ENCODE data around the gene NRARP. TPM values are rescaled to one million over a fixed set of nuclear protein-coding genes. Genes with fewer than 3 reads are reported as not detected.

The NRARP gene
- total and polyA plus RNA-seq, 2 experiments from 2014 or later = 4.0 to 55.1 TPM

DNA sequence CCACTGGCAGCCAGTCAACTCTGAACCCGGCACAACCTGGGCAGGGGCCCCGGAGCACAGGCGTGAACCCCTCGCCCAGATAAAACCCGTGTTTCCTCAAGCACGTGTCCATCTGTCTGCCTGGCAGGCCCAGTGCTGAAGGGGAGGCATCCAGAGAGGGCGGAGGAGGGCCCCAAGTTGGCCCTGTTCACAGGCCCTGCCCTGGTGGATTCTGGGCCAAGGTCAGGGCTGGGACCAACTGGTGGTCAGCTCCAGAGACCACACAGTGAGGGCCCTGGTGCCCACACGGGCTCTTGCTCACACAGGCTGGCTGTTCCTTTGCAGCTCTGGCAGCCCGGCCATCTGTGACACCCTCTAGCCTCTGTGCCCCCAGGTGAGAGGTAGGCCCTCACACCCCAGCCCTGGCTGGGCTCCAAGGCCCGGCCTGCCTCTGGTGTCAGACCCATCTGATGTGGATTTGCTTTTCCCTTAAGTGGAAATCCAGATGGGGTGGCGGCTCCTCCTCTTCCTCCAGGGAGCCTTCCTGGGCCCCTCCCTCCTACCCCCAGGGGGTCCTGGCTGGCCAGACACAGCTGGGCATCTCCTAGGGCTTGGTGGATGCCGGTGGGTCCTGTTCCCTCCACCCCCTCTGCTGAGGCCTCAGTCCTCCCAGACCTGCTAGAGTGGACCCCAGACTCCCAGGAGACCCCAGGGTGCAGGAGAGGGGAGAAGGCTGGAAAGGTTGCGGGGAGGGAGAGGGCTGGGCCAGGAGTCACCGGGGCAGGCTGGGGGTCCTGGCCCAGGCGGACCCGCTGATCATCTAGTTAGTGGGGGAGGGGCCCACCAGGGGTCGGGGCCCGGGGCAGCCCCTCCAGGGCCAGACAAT is 51.5 kb downstream of the NRARP start (continued):
- TF ChIP-seq, protein P1, sequence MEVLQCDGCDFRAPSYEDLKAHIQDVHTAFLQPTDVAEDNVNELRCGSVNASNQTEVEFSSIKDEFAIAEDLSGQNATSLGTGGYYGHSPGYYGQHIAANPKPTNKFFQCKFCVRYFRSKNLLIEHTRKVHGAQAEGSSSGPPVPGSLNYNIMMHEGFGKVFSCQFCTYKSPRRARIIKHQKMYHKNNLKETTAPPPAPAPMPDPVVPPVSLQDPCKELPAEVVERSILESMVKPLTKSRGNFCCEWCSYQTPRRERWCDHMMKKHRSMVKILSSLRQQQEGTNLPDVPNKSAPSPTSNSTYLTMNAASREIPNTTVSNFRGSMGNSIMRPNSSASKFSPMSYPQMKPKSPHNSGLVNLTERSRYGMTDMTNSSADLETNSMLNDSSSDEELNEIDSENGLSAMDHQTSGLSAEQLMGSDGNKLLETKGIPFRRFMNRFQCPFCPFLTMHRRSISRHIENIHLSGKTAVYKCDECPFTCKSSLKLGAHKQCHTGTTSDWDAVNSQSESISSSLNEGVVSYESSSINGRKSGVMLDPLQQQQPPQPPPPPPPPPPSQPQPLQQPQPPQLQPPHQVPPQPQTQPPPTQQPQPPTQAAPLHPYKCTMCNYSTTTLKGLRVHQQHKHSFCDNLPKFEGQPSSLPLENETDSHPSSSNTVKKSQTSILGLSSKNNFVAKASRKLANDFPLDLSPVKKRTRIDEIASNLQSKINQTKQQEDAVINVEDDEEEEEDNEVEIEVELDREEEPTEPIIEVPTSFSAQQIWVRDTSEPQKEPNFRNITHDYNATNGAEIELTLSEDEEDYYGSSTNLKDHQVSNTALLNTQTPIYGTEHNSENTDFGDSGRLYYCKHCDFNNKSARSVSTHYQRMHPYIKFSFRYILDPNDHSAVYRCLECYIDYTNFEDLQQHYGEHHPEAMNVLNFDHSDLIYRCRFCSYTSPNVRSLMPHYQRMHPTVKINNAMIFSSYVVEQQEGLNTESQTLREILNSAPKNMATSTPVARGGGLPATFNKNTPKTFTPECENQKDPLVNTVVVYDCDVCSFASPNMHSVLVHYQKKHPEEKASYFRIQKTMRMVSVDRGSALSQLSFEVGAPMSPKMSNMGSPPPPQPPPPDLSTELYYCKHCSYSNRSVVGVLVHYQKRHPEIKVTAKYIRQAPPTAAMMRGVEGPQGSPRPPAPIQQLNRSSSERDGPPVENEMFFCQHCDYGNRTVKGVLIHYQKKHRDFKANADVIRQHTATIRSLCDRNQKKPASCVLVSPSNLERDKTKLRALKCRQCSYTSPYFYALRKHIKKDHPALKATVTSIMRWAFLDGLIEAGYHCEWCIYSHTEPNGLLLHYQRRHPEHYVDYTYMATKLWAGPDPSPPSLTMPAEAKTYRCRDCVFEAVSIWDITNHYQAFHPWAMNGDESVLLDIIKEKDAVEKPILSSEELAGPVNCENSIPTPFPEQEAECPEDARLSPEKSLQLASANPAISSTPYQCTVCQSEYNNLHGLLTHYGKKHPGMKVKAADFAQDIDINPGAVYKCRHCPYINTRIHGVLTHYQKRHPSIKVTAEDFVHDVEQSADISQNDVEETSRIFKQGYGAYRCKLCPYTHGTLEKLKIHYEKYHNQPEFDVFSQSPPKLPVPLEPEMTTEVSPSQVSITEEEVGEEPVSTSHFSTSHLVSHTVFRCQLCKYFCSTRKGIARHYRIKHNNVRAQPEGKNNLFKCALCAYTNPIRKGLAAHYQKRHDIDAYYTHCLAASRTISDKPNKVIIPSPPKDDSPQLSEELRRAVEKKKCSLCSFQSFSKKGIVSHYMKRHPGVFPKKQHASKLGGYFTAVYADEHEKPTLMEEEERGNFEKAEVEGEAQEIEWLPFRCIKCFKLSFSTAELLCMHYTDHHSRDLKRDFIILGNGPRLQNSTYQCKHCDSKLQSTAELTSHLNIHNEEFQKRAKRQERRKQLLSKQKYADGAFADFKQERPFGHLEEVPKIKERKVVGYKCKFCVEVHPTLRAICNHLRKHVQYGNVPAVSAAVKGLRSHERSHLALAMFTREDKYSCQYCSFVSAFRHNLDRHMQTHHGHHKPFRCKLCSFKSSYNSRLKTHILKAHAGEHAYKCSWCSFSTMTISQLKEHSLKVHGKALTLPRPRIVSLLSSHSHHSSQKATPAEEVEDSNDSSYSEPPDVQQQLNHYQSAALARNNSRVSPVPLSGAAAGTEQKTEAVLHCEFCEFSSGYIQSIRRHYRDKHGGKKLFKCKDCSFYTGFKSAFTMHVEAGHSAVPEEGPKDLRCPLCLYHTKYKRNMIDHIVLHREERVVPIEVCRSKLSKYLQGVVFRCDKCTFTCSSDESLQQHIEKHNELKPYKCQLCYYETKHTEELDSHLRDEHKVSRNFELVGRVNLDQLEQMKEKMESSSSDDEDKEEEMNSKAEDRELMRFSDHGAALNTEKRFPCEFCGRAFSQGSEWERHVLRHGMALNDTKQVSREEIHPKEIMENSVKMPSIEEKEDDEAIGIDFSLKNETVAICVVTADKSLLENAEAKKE (CRISPR knock-in tag; IDR thresholded peaks at IDR 0.05) = no peak
- TF ChIP-seq EZH2 (IDR thresholded peaks at IDR 0.05; ENCODE audit: low read depth, unreplicated experiment) (no peak), ZNF331 (CRISPR knock-in tag; IDR thresholded peaks at IDR 0.05; ENCODE audit: low read depth) (no peak)

Other genes with a start within 250 kb of the NRARP start
- 1.1 and 1.9 TPM in 2 replicates for gene ENTPD2, start 248.2 kb downstream of the NRARP start, total RNA-seq (2014; rRNA removed; shearing (Covaris generic))
- 1.8 and 2.9 TPM in 2 replicates for gene ENTPD2, start 248.2 kb downstream of the NRARP start, polyA plus RNA-seq (2016; fragmentation: Nextera tagmentation; extraction: Ambion mirVana)
- gene SAPCD2, start 231.7 kb downstream of the NRARP start, total RNA-seq (2014; rRNA removed; shearing (Covaris generic)) = 55.1 and 60.3 TPM in 2 replicates
- gene SAPCD2, start 231.7 kb downstream of the NRARP start, polyA plus RNA-seq (2016; fragmentation: Nextera tagmentation; extraction: Ambion mirVana) = 13.4 and 14.5 TPM in 2 replicates
- 5.5 and 8.1 TPM in 2 replicates for gene UAP1L1, start 224.8 kb downstream of the NRARP start, total RNA-seq (2014; rRNA removed; shearing (Covaris generic))
- gene UAP1L1, start 224.8 kb downstream of the NRARP start, polyA plus RNA-seq (2016; fragmentation: Nextera tagmentation; extraction: Ambion mirVana) = 2.5 and 3.4 TPM in 2 replicates
- gene MAN1B1, start 215.3 kb downstream of the NRARP start, total RNA-seq (2014; rRNA removed; shearing (Covaris generic)) = 35.7 and 39.9 TPM in 2 replicates
- gene MAN1B1, start 215.3 kb downstream of the NRARP start, polyA plus RNA-seq (2016; fragmentation: Nextera tagmentation; extraction: Ambion mirVana) = 15.7 and 18.2 TPM in 2 replicates
- gene DPP7, start 187.5 kb downstream of the NRARP start, total RNA-seq (2014; rRNA removed; shearing (Covaris generic)) = 9.7 and 19.7 TPM in 2 replicates
- 25.2 and 26.8 TPM in 2 replicates for gene DPP7, start 187.5 kb downstream of the NRARP start, polyA plus RNA-seq (2016; fragmentation: Nextera tagmentation; extraction: Ambion mirVana)
- gene GRIN1, start 163.1 kb downstream of the NRARP start, total RNA-seq (2014; rRNA removed; shearing (Covaris generic)) = 2.1 and 5.5 TPM in 2 replicates
- 2.5 and 2.7 TPM in 2 replicates for gene GRIN1, start 163.1 kb downstream of the NRARP start, polyA plus RNA-seq (2016; fragmentation: Nextera tagmentation; extraction: Ambion mirVana)
- gene LRRC26, start 132.2 kb downstream of the NRARP start, total RNA-seq (2014; rRNA removed; shearing (Covaris generic)) = 0.16 and 0.21 TPM in 2 replicates
- gene LRRC26, start 132.2 kb downstream of the NRARP start, polyA plus RNA-seq (2016; fragmentation: Nextera tagmentation; extraction: Ambion mirVana) = 3.0 and 4.3 TPM in 2 replicates
- gene TMEM210, start 130.2 kb downstream of the NRARP start, total RNA-seq (2014; rRNA removed; shearing (Covaris generic)) = not detected in 2 replicates
- gene TMEM210, start 130.2 kb downstream of the NRARP start, polyA plus RNA-seq (2016; fragmentation: Nextera tagmentation; extraction: Ambion mirVana) = not detected in 2 replicates
- 41.5 and 42.9 TPM in 2 replicates for gene ANAPC2, start 113.7 kb downstream of the NRARP start, total RNA-seq (2014; rRNA removed; shearing (Covaris generic))
- gene ANAPC2, start 113.7 kb downstream of the NRARP start, polyA plus RNA-seq (2016; fragmentation: Nextera tagmentation; extraction: Ambion mirVana) = 16.4 and 19.2 TPM in 2 replicates
- gene SSNA1, start 113.6 kb downstream of the NRARP start, total RNA-seq (2014; rRNA removed; shearing (Covaris generic)) = 91.5 and 132 TPM in 2 replicates
- 154 TPM in 2 replicates for gene SSNA1, start 113.6 kb downstream of the NRARP start, polyA plus RNA-seq (2016; fragmentation: Nextera tagmentation; extraction: Ambion mirVana)
- 29.2 and 29.3 TPM in 2 replicates for gene TPRN, start 101.5 kb downstream of the NRARP start, total RNA-seq (2014; rRNA removed; shearing (Covaris generic))
- 6.4 and 9.1 TPM in 2 replicates for gene TPRN, start 101.5 kb downstream of the NRARP start, polyA plus RNA-seq (2016; fragmentation: Nextera tagmentation; extraction: Ambion mirVana)
- 43.2 and 53.4 TPM in 2 replicates for gene TMEM203, start 96.6 kb downstream of the NRARP start, total RNA-seq (2014; rRNA removed; shearing (Covaris generic))
- 32.7 and 37.4 TPM in 2 replicates for gene TMEM203, start 96.6 kb downstream of the NRARP start, polyA plus RNA-seq (2016; fragmentation: Nextera tagmentation; extraction: Ambion mirVana)
- gene NDOR1, start 96.6 kb downstream of the NRARP start, total RNA-seq (2014; rRNA removed; shearing (Covaris generic)) = 25.4 and 38.1 TPM in 2 replicates
- gene NDOR1, start 96.6 kb downstream of the NRARP start, polyA plus RNA-seq (2016; fragmentation: Nextera tagmentation; extraction: Ambion mirVana) = 19.4 and 19.7 TPM in 2 replicates
- gene RNF208, start 80.0 kb downstream of the NRARP start, total RNA-seq (2014; rRNA removed; shearing (Covaris generic)) = 1.4 and 1.9 TPM in 2 replicates
- gene RNF208, start 80.0 kb downstream of the NRARP start, polyA plus RNA-seq (2016; fragmentation: Nextera tagmentation; extraction: Ambion mirVana) = 5.6 and 7.4 TPM in 2 replicates
- 1.4 and 2.0 TPM in 2 replicates for gene CYSRT1, start 77.1 kb downstream of the NRARP start, total RNA-seq (2014; rRNA removed; shearing (Covaris generic))
- gene CYSRT1, start 77.1 kb downstream of the NRARP start, polyA plus RNA-seq (2016; fragmentation: Nextera tagmentation; extraction: Ambion mirVana) = 2.0 and 3.2 TPM in 2 replicates
- 0.63 TPM in 1 of 2 replicates, not detected in the other for gene RNF224, start 74.8 kb downstream of the NRARP start, total RNA-seq (2014; rRNA removed; shearing (Covaris generic))
- not detected in 2 replicates for gene RNF224, start 74.8 kb downstream of the NRARP start, polyA plus RNA-seq (2016; fragmentation: Nextera tagmentation; extraction: Ambion mirVana)
- gene SLC34A3, start 71.4 kb downstream of the NRARP start, total RNA-seq (2014; rRNA removed; shearing (Covaris generic)) = not detected in 2 replicates
- not detected in 2 replicates for gene SLC34A3, start 71.4 kb downstream of the NRARP start, polyA plus RNA-seq (2016; fragmentation: Nextera tagmentation; extraction: Ambion mirVana)
- 334 and 374 TPM in 2 replicates for gene TUBB4B, start 61.0 kb downstream of the NRARP start, total RNA-seq (2014; rRNA removed; shearing (Covaris generic))
- gene TUBB4B, start 61.0 kb downstream of the NRARP start, polyA plus RNA-seq (2016; fragmentation: Nextera tagmentation; extraction: Ambion mirVana) = 389 and 408 TPM in 2 replicates
- gene STPG3, start 51.0 kb downstream of the NRARP start, total RNA-seq (2014; rRNA removed; shearing (Covaris generic)) = not detected in 2 replicates
- gene STPG3, start 51.0 kb downstream of the NRARP start, polyA plus RNA-seq (2016; fragmentation: Nextera tagmentation; extraction: Ambion mirVana) = not detected in 2 replicates
- 79.5 and 97.3 TPM in 2 replicates for gene NELFB, start 46.9 kb downstream of the NRARP start, total RNA-seq (2014; rRNA removed; shearing (Covaris generic))
- 30.0 and 31.2 TPM in 2 replicates for gene NELFB, start 46.9 kb downstream of the NRARP start, polyA plus RNA-seq (2016; fragmentation: Nextera tagmentation; extraction: Ambion mirVana)
- gene TOR4A, start 24.5 kb downstream of the NRARP start, total RNA-seq (2014; rRNA removed; shearing (Covaris generic)) = 14.4 and 19.0 TPM in 2 replicates
- gene TOR4A, start 24.5 kb downstream of the NRARP start, polyA plus RNA-seq (2016; fragmentation: Nextera tagmentation; extraction: Ambion mirVana) = 2.0 and 2.1 TPM in 2 replicates
- 3.6 and 4.4 TPM in 2 replicates for gene EXD3, start 120.9 kb upstream of the NRARP start, total RNA-seq (2014; rRNA removed; shearing (Covaris generic))
- gene EXD3, start 120.9 kb upstream of the NRARP start, polyA plus RNA-seq (2016; fragmentation: Nextera tagmentation; extraction: Ambion mirVana) = 9.7 and 9.9 TPM in 2 replicates
- 0.59 and 0.62 TPM in 2 replicates for gene NOXA1, start 121.1 kb upstream of the NRARP start, total RNA-seq (2014; rRNA removed; shearing (Covaris generic))
- 0.68 and 1.4 TPM in 2 replicates for gene NOXA1, start 121.1 kb upstream of the NRARP start, polyA plus RNA-seq (2016; fragmentation: Nextera tagmentation; extraction: Ambion mirVana)
- 0.42 and 1.6 TPM in 2 replicates for gene ENTPD8, start 139.1 kb upstream of the NRARP start, total RNA-seq (2014; rRNA removed; shearing (Covaris generic))
- 0.89 and 1.1 TPM in 2 replicates for gene ENTPD8, start 139.1 kb upstream of the NRARP start, polyA plus RNA-seq (2016; fragmentation: Nextera tagmentation; extraction: Ambion mirVana)
- 87.0 and 103 TPM in 2 replicates for gene NSMF, start 157.1 kb upstream of the NRARP start, total RNA-seq (2014; rRNA removed; shearing (Covaris generic))
- 20.3 and 22.3 TPM in 2 replicates for gene NSMF, start 157.1 kb upstream of the NRARP start, polyA plus RNA-seq (2016; fragmentation: Nextera tagmentation; extraction: Ambion mirVana)
- gene PNPLA7, start 248.1 kb upstream of the NRARP start, total RNA-seq (2014; rRNA removed; shearing (Covaris generic)) = 0.39 and 0.80 TPM in 2 replicates
- gene PNPLA7, start 248.1 kb upstream of the NRARP start, polyA plus RNA-seq (2016; fragmentation: Nextera tagmentation; extraction: Ambion mirVana) = 0.28 and 0.45 TPM in 2 replicates
- gene MRPL41, start 249.6 kb upstream of the NRARP start, total RNA-seq (2014; rRNA removed; shearing (Covaris generic)) = 32.6 and 32.8 TPM in 2 replicates
- 146 and 165 TPM in 2 replicates for gene MRPL41, start 249.6 kb upstream of the NRARP start, polyA plus RNA-seq (2016; fragmentation: Nextera tagmentation; extraction: Ambion mirVana)